Kidney (tissue), 14 donors: ENCODE data around the gene FGD6. TPM values are rescaled to one million over a fixed set of nuclear protein-coding genes. Genes with fewer than 3 reads are reported as not detected.
"Not testable (repeated sequence)": the region's sequence is repeated elsewhere in the genome, so short reads cannot be mapped to it uniquely, and the experiment has no call there.

Experiments used
- DNase-seq, 5 donors: peaks; one replicate each; pipeline ENCODE4 v3.0.0-alpha.2; 2013 to 2020
- FAIRE-seq: peaks from 2 replicates; lab custom pipeline; 2012; peaks lifted over from hg19 to GRCh38; lab: Jason Lieb, UNC
- H3K27ac ChIP-seq, 2 donors: one replicate each; pipeline ENCODE4 v1.7.0; 2013; ENCODE audit warnings: low read depth in 2 of 2, low read length in 2 of 2, inconsistent platforms in 1 of 2
- H3K27me3 ChIP-seq: one replicate; pipeline ENCODE4 v1.7.1; 2013; ENCODE audit warnings: low read length, inconsistent platforms; ENCODE audit not compliant: control insufficient read depth, insufficient read depth
- H3K36me3 ChIP-seq, 3 donors: one replicate each; pipeline versions ENCODE4 v1.7.0 to v1.7.1; 2013; ENCODE audit warnings: low read length in 3 of 3, control low read depth in 1 of 3, inconsistent platforms in 1 of 3; ENCODE audit not compliant: insufficient read depth in 3 of 3, control insufficient read depth in 2 of 3
- H3K4me1 ChIP-seq, 3 donors: one replicate each; pipeline versions ENCODE4 v1.7.0 to v1.7.1; 2013; ENCODE audit warnings: low read length in 3 of 3, inconsistent platforms in 1 of 3, low read depth in 1 of 3; ENCODE audit not compliant: control insufficient read depth in 2 of 3, insufficient read depth in 2 of 3
- H3K4me3 ChIP-seq, 3 donors: one replicate each; pipeline versions ENCODE4 v1.7.0 to v1.8.1; 2013; ENCODE audit warnings: low read length in 3 of 3, control low read depth in 1 of 3, inconsistent platforms in 1 of 3
- H3K9ac ChIP-seq, 3 donors: one replicate each; pipeline versions ENCODE4 v1.7.0 to v1.7.1; 2013; ENCODE audit warnings: low read length in 3 of 3, control low read depth in 1 of 3, inconsistent platforms in 1 of 3
- H3K9me3 ChIP-seq, 3 donors: one replicate each; pipeline versions ENCODE4 v1.7.0 to v1.7.1; 2013; ENCODE audit warnings: low read length in 3 of 3, control low read depth in 1 of 3, inconsistent platforms in 1 of 3; ENCODE audit not compliant: control insufficient read depth in 2 of 3, insufficient read depth in 1 of 3
- CTCF ChIP-seq: IDR thresholded peaks from 3 replicates; pipeline ENCODE4 v1.5.1; 2012; ENCODE audit warnings: mild to moderate bottlenecking, moderate library complexity, borderline replicate concordance; ENCODE audit not compliant: insufficient read depth; ENCODE audit errors: extremely low read depth
- intact Hi-C: fragments of 100-400 bp; cut with DNase I; formaldehyde crosslinking; loops from one replicate; pipeline ENCODE4 v1.11.1; 2022
- polyA plus RNA-seq: library from polyadenylated mRNA; stranded (reverse); fragments of 350-450 nt; fragmentation: Illumina TruSeq; extraction: RNeasy Lipid Tissue Mini Kit (QIAGEN cat#74804); gene quantifications from one replicate; pipeline ENCODE4 v1.2.3, GENCODE V29; 2014; ENCODE audit warnings: low read depth, low replicate concordance; ENCODE audit not compliant: insufficient read depth
- total RNA-seq: library from RNA; stranded (reverse); fragmentation: NEBNext Ultra II Directional; extraction: Animal tissue kit (Norgen Biotek cat#: 25700); gene quantifications from one replicate; pipeline ENCODE4 v1.2.1, GENCODE V29; 2021
- donor health status: control.
- donor health status: control.
- donor health status: control.
- donor health status: control.
- donor health status: control.
- donor health status: DM: yes; HTN: yes; CAD: no.
- donor health status: Normal renal cell carcinoma (clear cell type).

The FGD6 gene
- total and polyA plus RNA-seq, 2 donors from 2014 or later = 1.2 to 19.8 TPM

GRCh38 chr12:95104919-95105452 is 112.3 kb downstream of the FGD6 start:
- Histone ChIP-seq H3K27me3 (no peaks in the 10 kb centered on the region), H3K9ac (no peak overlapping the region), H3K4me3 (no peak overlapping the region), H3K4me1 (no peaks in the 10 kb centered on the region), H3K27ac (no peak overlapping the region), H3K9me3 (no peaks in the 10 kb centered on the region), H3K36me3 (peaks cover 0 to 14% (median 6%) of the 10 kb centered on the region in 3 donors)
- DNase-seq (no peak), FAIRE-seq (no peak)
- intact Hi-C loops = no loop called here
- TF ChIP-seq CTCF = no peak

- FAIRE-seq (no peak), DNase-seq (peak in 3 of 5 donors; percentile 29 to 83 (median 78))
- Histone ChIP-seq H3K4me1 (no peaks in the 10 kb centered on the region), H3K27me3 (no peaks in the 10 kb centered on the region), H3K36me3 (peaks cover 0 to 13% (median 6%) of the 10 kb centered on the region in 3 donors), H3K27ac (no peak overlapping the region), H3K4me3 (no peak overlapping the region), H3K9ac (no peak overlapping the region), H3K9me3 (no peaks in the 10 kb centered on the region)
- TF ChIP-seq CTCF = no peak
- intact Hi-C loops = no loop called here
These were observed 114.2 kb downstream of the FGD6 start for GRCh38 chr12:95102916-95103671.

GRCh38 chr12:95101957-95102356 is 115.3 kb downstream of the FGD6 start:
- H3K27me3 ChIP-seq, H3K4me3 ChIP-seq, DNase-seq, H3K9me3 ChIP-seq, FAIRE-seq, H3K9ac ChIP-seq, H3K27ac ChIP-seq, H3K36me3 ChIP-seq, H3K4me1 ChIP-seq, intact Hi-C loops: not testable (repeated sequence)
